HepG2 (cell line): Measurements from ENCODE around the gene DLX4. TPM values are rescaled to one million over a fixed set of nuclear protein-coding genes. Genes with fewer than 3 reads are reported as not detected.
A peak's percentile ranks its signal among the peaks of the same experiment; 100 is the strongest.

Experiments
- ARID4A ChIP-seq: sonication (generic); formaldehyde crosslinking; IDR thresholded peaks from 2 replicates; pipeline ENCODE4 v1.5.0; 2020; ENCODE audit warnings: mild to moderate bottlenecking, missing genetic modification reagents, borderline replicate concordance
- ATAD3A ChIP-seq: sonication (generic); formaldehyde crosslinking; IDR thresholded peaks from 2 replicates; pipeline ENCODE4 v1.4.0; 2020; ENCODE audit warnings: missing genetic modification reagents
- CBX5 ChIP-seq: sonication (generic); formaldehyde crosslinking; IDR thresholded peaks from 2 replicates; pipeline ENCODE4 v1.4.0; 2020; ENCODE audit warnings: missing genetic modification reagents, borderline replicate concordance
- EHMT2 ChIP-seq: fragments of 200-600 bp; sonication (generic); IDR thresholded peaks from 2 replicates; pipeline ENCODE4 v1.7.0; 2017; ENCODE audit warnings: antibody characterized with exemption, low read depth, low read length, borderline replicate concordance
- ELF3 ChIP-seq: IDR thresholded peaks from 2 replicates; pipeline ENCODE4 v1.6.1; 2016; ENCODE audit warnings: missing genetic modification reagents, missing compliant biosample characterization
- FIP1L1 ChIP-seq: fragments of 200-400 bp; formaldehyde crosslinking; IDR thresholded peaks from 2 replicates; pipeline ENCODE4 v1.6.1; 2018; ENCODE audit warnings: low read depth, mild to moderate bottlenecking, low read length, moderate library complexity, borderline replicate concordance; ENCODE audit not compliant: insufficient read depth
- GABPB1 ChIP-seq: IDR thresholded peaks from 2 replicates; pipeline ENCODE4 v1.6.1; 2016; ENCODE audit warnings: mild to moderate bottlenecking, missing genetic modification reagents, moderate library complexity, missing compliant biosample characterization
- HNF4A ChIP-seq: sonication (generic); formaldehyde crosslinking; IDR thresholded peaks from 2 replicates; pipeline ENCODE4 v1.4.0; 2020; ENCODE audit warnings: missing genetic modification reagents
- JARID2 ChIP-seq: sonication (generic); formaldehyde crosslinking; IDR thresholded peaks from 2 replicates; pipeline ENCODE4 v1.8.1; 2023; ENCODE audit warnings: missing genetic modification reagents, inconsistent platforms; ENCODE audit not compliant: insufficient replicate concordance
- KLF16 ChIP-seq, 2 experiments: sonication (generic) in 1 of 2; formaldehyde crosslinking in 1 of 2; IDR thresholded peaks; 2 replicates each; pipeline versions ENCODE4 v1.6.1 to v1.8.0; 2016 to 2023; ENCODE audit warnings: missing genetic modification reagents in 2 of 2, missing compliant biosample characterization in 1 of 2
- MBD4 ChIP-seq: IDR thresholded peaks from 2 replicates; pipeline ENCODE4 v1.6.1; 2012; ENCODE audit warnings: low read length, inconsistent platforms, borderline replicate concordance
- NCOA1 ChIP-seq: sonication (generic); formaldehyde crosslinking; IDR thresholded peaks from 2 replicates; pipeline ENCODE4 v1.9.0; 2021; ENCODE audit warnings: missing genetic modification reagents
- NFE2L2 ChIP-seq: fragments of 150-350 bp; IDR thresholded peaks from 2 replicates; pipeline ENCODE4 v1.6.1; 2014; ENCODE audit warnings: low read length
- NFIB ChIP-seq: sonication (generic); formaldehyde crosslinking; IDR thresholded peaks from 2 replicates; pipeline ENCODE4 v1.9.0; 2021; ENCODE audit warnings: missing genetic modification reagents, mild to moderate bottlenecking, borderline replicate concordance
- RARA ChIP-seq: IDR thresholded peaks from 2 replicates; pipeline ENCODE4 v1.6.1; 2016; ENCODE audit warnings: missing genetic modification reagents, missing compliant biosample characterization
- SIN3B ChIP-seq: fragments of 150-350 bp; IDR thresholded peaks from 2 replicates; pipeline ENCODE4 v1.6.1; 2014; ENCODE audit warnings: low read length
- ZNF12 ChIP-seq: sonication (generic); formaldehyde crosslinking; IDR thresholded peaks from 2 replicates; pipeline ENCODE4 v1.5.0; 2020; ENCODE audit warnings: missing genetic modification reagents
- ZNF17 ChIP-seq: sonication (generic); formaldehyde crosslinking; IDR thresholded peaks from 2 replicates; pipeline ENCODE4 v1.5.0; 2020; ENCODE audit warnings: mild to moderate bottlenecking, missing genetic modification reagents
- ZNF441 ChIP-seq: sonication (generic); formaldehyde crosslinking; IDR thresholded peaks from 2 replicates; pipeline ENCODE4 v1.7.0; 2021; ENCODE audit warnings: missing genetic modification reagents, borderline replicate concordance
- ZNF501 ChIP-seq: sonication (generic); formaldehyde crosslinking; IDR thresholded peaks from 2 replicates; pipeline ENCODE4 v1.5.1; 2020; ENCODE audit warnings: mild to moderate bottlenecking, moderate library complexity, missing genetic modification reagents
- ZNF513 ChIP-seq: sonication (generic); formaldehyde crosslinking; conservative IDR thresholded peaks from 2 replicates; pipeline ENCODE4 v1.5.0; 2020; ENCODE audit warnings: missing genetic modification reagents
- ZNF605 ChIP-seq: sonication (generic); formaldehyde crosslinking; IDR thresholded peaks from 2 replicates; pipeline ENCODE4 v1.8.0; 2022; ENCODE audit warnings: mild to moderate bottlenecking, missing genetic modification reagents
- polyA plus RNA-seq, 8 experiments: library from polyadenylated mRNA; depleted of rRNA in 3 of 8; stranded (reverse) in 7 of 8; unstranded in 1 of 8; fragments of >200 nt; fragmentation: Illumina TruSeq in 4 of 8; extraction: Trizol in 4 of 8; gene quantifications; 2 replicates each; pipeline versions ENCODE4 v1.2.1 to v1.2.3, GENCODE V29; 2011 to 2016; ENCODE audit warnings: low read depth in 4 of 8, missing spikeins in 1 of 8, mixed read lengths in 1 of 8; ENCODE audit not compliant: insufficient read depth in 1 of 8
- total RNA-seq, 5 experiments: library from RNA; depleted of rRNA; stranded (reverse); fragments of >200 nt; fragmentation: Illumina TruSeq; extraction: Trizol; gene quantifications; 2 replicates each; pipeline ENCODE4 v1.2.3, GENCODE V29; 2016; ENCODE audit warnings: low read depth in 1 of 5
- TF ChIP-seq, protein P1 (sequence below): sonication (generic); formaldehyde crosslinking; IDR thresholded peaks from 2 replicates; pipeline ENCODE4 v1.4.0; 2020; ENCODE audit warnings: missing genetic modification reagents, borderline replicate concordance

DLX4 gene
- total and polyA plus RNA-seq, 2 of the 13 experiments (the other 11 are each of a cell fraction or from before 2014, with no cell fraction given) = 0.55 to 2.3 TPM

DNA sequence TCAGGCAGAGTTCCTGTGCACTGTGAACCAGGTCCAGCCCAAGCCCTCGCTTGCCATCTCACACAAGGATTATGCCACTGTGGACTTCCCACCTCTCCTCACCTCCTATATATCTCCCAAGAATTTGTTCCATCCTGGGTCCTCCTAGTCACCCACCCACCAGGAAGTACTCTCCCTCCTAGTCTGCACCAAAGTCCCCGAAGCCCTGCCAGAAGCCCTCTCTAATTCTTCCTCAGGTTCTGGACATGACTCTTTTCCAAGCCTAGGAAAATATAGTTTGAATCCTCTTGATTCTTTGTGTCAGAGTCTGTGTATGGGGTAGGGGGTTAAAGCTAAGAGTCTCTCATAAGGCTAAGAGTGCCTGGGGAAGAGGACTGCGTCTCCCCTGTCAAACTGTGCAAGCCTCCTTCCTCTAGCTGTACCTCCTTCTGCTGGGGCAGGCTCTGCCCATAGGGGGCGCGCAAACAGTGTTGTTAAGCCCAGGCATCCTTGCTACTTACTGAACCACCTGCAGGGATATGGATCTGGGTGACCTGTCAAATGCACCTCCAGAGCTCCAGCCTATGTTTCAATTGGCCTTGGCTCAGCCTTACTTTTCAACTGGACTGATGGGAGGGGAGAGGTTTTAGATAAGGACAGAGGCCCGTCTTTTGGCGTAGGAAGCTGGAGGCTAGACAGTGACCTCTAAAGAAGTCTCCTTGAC lies 16.6 kb upstream of the DLX4 start (continued):
- TF ChIP-seq ZNF513 (CRISPR knock-in tag) (no peak), GABPB1 (no peak), ARID4A (CRISPR knock-in tag) (no peak; the same call in 1 of the 2 replicates), CBX5 (CRISPR knock-in tag) (0 out of 2 replicates have a peak, but pooled peaks have one; percentile 48), JARID2 (no peak), ZNF501 (CRISPR knock-in tag) (no peak), ZNF12 (CRISPR knock-in tag) (no peak), MBD4 (no peak), ATAD3A (no peak), HNF4A (no peak), NFE2L2 (no peak), NFIB (CRISPR knock-in tag) (no peak), RARA (no peak), EHMT2 (no peak), ELF3 (CRISPR knock-in tag) (0 out of 2 replicates have a peak, but pooled peaks have one; percentile 14), KLF16 (CRISPR knock-in tag; IDR thresholded peaks at IDR 0.05) (no peak), NCOA1 (CRISPR knock-in tag) (no peak), FIP1L1 (no peak), SIN3B (no peak), ZNF17 (no peak), ZNF441 (no peak), ZNF605 (CRISPR knock-in tag) (no peak)
- TF ChIP-seq, protein P1, sequence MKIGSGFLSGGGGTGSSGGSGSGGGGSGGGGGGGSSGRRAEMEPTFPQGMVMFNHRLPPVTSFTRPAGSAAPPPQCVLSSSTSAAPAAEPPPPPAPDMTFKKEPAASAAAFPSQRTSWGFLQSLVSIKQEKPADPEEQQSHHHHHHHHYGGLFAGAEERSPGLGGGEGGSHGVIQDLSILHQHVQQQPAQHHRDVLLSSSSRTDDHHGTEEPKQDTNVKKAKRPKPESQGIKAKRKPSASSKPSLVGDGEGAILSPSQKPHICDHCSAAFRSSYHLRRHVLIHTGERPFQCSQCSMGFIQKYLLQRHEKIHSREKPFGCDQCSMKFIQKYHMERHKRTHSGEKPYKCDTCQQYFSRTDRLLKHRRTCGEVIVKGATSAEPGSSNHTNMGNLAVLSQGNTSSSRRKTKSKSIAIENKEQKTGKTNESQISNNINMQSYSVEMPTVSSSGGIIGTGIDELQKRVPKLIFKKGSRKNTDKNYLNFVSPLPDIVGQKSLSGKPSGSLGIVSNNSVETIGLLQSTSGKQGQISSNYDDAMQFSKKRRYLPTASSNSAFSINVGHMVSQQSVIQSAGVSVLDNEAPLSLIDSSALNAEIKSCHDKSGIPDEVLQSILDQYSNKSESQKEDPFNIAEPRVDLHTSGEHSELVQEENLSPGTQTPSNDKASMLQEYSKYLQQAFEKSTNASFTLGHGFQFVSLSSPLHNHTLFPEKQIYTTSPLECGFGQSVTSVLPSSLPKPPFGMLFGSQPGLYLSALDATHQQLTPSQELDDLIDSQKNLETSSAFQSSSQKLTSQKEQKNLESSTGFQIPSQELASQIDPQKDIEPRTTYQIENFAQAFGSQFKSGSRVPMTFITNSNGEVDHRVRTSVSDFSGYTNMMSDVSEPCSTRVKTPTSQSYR (CRISPR knock-in tag) = no peak
